H1 (cell line): ENCODE measurements around the gene PHF24.

Source experiments
- BRCA1 ChIP-seq: IDR thresholded peaks from 2 replicates; pipeline ENCODE4 v1.6.1; 2012; ENCODE audit warnings: low read depth, low read length, improper control_type of control experiment
- CHD2 ChIP-seq: IDR thresholded peaks from 2 replicates; pipeline ENCODE4 v1.6.1; 2012; ENCODE audit warnings: low read length, improper control_type of control experiment
- CTCF ChIP-seq, 3 experiments: IDR thresholded peaks; 1 replicate in 2 of 3; 2 replicates in 1 of 3; pipeline versions ENCODE4 v1.5.1 to v1.6.1; 2011; ENCODE audit warnings: low read length in 3 of 3, mild to moderate bottlenecking in 3 of 3, inconsistent platforms in 2 of 3, low read depth in 1 of 3, moderate library complexity in 1 of 3; ENCODE audit not compliant: insufficient read depth in 1 of 3; ENCODE audit errors: control extremely low read depth in 1 of 3
- POLR2A ChIP-seq, 2 experiments: IDR thresholded peaks; 1 replicate in 1 of 2; 2 replicates in 1 of 2; pipeline ENCODE4 v1.6.1; 2011; ENCODE audit warnings: low read depth in 2 of 2, low read length in 2 of 2, mild to moderate bottlenecking in 2 of 2; ENCODE audit errors: control extremely low read depth in 1 of 2

- TF ChIP-seq CTCF (IDR thresholded peaks at IDR 0.05; ENCODE audit: control extremely low read depth in 1 of 3, insufficient read depth in 1 of 3, low read depth in 1 of 3, low read length in 3 of 3) (peak; percentile 56 to 81 (median 66)), BRCA1 (no peak), POLR2A (IDR thresholded peaks at IDR 0.05; ENCODE audit: control extremely low read depth in 1 of 2, low read depth in 2 of 2, low read length in 2 of 2) (no peak), CHD2 (no peak)
Observed at GRCh38 chr9:34929506-34930102, 28.5 kb upstream of the PHF24 start.
